G401 (cell line): ENCODE measurements around the gene CALHM2. TPM values are rescaled to one million over a fixed set of nuclear protein-coding genes. Genes with fewer than 3 reads are reported as not detected.

ENCODE experiments used
- DNase-seq: peaks from one replicate; pipeline ENCODE4 v3.0.0-alpha.2; 2015; ENCODE audit warnings: low spot score
- in situ Hi-C: cut with HindIII; loops from 2 replicates; pipeline ENCODE4 v1.10.0; 2016; ENCODE audit warnings: low sequenced_read_pairs, mixed read lengths
- total RNA-seq: library from RNA; depleted of rRNA; stranded (reverse); fragments of >200 nt; shearing (Covaris generic); gene quantifications from 2 replicates; pipeline ENCODE4 v1.2.3, GENCODE V29; 2014

Gene CALHM2
- total RNA-seq, 1 experiment from 2014 or later = 0.68 TPM

DNA sequence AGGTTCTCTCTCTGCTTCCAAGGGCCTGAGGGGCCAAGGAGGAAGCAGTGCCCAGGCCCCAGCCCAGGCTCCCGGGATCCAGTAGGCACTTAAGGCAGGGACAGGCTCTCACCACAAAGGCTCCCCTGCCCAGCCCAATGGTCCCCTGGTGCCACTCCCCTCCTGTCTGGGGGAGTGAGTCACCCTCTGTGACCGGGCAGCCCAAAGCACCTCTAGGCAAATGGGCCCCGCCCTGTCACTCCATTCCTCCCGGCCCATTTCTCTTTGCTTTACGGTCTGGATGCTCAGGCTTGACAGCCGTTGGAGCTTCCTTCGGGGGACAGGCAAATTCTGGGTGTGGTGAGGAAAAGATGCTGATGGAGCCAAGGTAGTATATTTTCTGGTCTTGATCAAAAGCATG is 27.0 kb upstream of the CALHM2 start, which contains the start of gene CALHM3:
Gene CALHM3, minus strand, starts transcription at position 106 of the 400 bp plus-strand sequence. CDS start 208 bp downstream, outside the sequence.
- DNase-seq = no peak

DNA sequence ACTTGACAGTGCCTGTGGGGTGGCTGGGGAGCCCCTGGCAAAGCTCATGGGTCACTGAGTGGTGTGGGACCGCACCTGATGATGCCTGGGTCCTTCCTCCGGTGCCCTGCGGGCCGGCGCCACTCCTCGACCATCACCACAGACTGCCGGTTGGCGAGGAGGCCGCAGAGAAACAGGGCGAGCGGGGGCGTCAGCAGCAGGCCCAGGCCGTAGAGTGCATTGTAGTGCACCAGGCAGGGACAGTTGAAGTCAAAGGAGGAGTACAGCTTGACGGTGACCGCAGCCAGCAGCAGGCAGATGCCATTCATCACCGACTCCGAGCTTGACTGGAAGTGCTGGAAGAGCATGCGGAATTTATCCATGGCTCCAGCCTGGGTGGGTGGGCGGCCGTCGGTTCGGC is 26.5 kb upstream of the CALHM2 start:
- no peak for DNase-seq
- in situ Hi-C loops = no loop called here

More for the DNA sequence above, 27.0 kb upstream of the CALHM2 start, which contains the start of gene CALHM3:
- in situ Hi-C loops = no loop called here

DNA sequence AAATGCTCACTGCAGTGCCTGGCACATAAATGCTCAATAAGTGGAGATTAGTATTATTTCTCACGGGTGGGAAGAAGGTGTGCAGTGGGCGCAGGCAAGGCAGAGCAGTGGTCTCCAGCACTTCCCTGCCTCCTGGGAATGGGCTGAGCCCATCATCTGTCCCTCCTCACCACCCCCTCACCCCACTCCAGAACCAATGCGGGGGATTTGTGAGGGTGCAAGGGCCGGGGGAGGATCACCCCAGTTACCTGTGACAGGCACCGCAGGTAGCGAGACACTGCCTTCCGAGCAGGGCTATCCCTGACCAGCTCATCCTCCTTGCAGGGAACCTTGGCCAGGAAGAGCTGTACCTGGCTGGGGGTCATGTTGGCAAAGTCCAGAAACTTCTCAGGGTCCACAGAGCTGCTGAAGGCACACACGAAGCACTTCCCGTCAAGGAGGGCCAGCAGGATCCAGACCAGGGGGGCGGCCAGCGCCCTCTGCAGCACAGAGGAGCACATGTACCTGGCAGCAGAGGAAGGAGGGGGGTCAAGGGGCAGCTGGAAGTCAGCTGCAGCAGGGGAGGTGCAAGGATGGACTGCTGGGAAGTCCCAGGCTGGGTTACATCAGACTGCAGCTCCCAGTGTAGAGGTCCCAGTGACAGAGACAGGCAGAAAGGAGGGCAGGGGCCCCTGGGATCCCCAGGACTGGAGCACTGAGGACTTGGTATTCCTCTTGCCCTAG is 24.0 kb upstream of the CALHM2 start:
- in situ Hi-C loops = no loop called here
- no peak for DNase-seq

DNA sequence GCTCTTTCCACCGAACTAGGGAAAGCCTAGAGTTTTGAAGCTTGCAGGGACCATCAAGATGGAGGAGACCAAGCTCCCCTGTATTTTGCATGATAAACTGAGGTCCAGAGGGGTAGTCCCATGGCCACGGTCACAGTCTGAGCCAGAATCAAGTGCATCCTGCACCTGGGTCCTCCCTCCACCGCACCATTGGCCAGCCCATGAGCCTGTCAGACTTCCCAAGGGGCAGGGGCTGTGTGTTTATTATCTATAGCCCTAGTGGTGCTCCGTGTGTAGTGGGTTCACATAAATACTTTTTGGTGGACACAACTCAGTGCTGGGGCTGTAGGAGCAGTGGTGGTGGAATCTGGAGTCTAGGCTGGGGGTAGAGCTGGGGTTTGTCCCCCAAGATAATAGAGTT is 23.3 kb upstream of the CALHM2 start:
- in situ Hi-C loops = no loop called here
- no peak for DNase-seq

DNA sequence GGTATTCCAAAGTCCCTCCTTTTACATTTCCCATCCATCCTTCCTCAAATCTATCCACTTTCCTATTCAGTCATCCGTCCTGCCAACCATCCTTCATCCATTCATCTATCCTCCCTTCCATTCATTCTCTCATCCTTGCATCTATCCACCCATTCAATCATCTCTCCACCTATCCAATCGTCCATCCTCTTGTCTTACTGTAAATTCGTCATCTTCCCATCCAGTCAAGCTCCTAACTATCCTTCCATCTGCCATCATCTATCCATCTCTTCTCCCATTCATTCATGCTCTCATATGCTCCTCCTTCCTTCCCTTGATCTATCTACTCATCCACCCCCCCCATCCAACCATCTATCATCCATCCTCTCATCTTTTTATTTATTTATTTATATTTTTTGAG is 21.9 kb upstream of the CALHM2 start:
- DNase-seq = no peak
- in situ Hi-C loops = no loop called here

DNA sequence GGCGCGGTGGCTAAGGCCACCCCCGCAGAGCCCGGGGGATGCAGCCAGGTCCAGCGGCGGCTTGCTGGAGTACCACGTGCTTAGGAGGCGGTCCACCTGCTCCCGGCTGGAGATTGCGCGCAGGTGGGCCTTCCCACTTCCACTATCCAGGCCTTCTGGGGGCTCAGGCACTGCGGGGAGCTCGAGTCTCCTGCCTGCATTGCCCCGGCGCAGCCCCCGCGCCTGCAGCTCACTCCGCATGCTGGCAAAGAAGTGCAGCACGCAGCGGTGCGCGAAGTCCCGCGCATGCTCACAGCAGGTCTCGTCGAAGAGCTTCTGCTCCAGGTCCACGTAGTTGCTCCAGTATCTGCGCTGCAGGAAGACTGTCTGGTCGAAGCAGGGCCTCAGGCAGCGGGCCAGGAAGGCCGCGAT is 21.1 kb upstream of the CALHM2 start:
- DNase-seq = peak; percentile 34
- in situ Hi-C loops = no loop called here

DNA sequence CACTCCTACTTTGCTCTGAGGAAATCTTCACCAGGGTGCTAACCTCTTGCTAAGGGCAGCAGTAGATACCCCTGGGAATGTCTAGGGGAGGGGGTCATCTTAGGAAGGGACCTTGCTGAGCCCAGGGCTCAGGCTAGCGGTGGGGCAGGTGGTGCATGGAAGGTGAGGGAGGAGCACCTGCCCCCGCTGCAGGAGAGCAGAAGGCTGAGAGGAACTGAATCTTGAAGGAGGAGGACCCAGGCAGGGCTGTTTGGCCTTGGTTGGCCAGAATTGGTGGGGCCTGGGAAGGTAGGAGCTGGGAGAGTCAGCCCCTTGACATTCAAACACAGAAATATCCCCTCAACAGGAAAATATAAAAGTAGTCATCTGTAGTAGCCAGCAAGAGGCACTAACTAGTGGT is 19.8 kb upstream of the CALHM2 start:
- in situ Hi-C loops = no loop called here
- DNase-seq = no peak

DNA sequence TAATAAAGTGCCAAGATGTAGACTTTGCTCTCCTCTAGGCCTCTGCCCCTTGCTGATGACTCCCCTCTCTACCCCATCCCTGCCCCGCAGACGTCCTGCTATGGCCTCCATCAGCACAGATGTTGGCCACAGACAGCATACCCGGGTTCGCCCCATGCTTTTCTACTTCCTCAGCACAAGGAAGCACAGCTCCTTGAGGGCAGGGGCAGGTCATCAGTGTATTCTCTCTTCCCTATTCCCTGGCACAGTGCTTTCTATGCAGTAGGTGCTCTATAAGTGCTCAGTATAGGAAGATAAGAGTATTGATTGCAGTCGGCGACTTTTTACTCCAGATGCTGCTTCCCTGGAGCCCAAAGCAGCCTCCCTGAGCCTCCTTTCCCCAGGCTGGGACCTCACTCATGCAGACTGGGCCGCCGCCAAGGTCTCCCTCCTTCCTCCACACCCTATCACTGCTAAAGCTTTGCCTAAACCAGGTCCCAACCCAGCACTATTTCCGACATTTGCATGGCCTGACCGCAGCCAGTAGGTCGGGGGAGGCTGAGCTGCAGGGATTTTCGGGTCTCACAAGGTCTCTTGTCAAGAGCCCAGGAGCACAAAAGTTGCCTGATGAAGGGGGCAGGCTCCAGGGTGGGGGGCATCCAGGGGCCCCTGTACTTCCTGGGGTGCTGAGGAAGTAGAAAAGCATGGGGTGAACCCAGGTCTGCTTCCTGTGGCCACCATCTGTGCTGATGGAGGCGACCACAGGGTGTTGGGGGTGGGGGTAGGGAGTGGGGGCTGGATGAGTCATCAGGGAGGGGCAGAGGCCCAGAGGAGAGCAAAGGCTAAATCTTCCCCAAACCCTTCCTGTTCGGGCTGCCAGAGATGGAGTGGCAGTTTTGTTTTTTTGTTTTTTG is 18.8 kb upstream of the CALHM2 start:
- DNase-seq = no peak
- in situ Hi-C loops = no loop called here

DNA sequence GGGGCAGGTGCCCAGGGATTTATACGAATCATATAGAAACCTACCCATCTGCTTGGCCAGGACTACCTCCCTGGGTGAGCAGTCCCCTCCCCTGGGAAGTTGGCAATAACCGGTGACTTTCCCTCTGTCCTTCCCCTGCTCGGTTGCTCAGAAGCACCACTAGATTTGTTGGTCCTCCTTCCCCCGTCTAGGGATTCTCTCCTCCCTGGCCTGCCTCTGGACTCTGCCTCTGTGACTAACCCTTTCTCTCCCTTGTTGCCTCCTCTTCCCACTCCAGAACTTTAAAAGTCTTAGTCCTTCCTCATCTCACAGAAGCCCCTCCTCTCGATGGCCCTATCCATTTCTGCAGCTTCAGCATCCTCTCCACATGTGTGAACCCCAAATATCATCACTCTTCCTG is 17.0 kb upstream of the CALHM2 start:
- in situ Hi-C loops = no loop called here
- no peak for DNase-seq

DNA sequence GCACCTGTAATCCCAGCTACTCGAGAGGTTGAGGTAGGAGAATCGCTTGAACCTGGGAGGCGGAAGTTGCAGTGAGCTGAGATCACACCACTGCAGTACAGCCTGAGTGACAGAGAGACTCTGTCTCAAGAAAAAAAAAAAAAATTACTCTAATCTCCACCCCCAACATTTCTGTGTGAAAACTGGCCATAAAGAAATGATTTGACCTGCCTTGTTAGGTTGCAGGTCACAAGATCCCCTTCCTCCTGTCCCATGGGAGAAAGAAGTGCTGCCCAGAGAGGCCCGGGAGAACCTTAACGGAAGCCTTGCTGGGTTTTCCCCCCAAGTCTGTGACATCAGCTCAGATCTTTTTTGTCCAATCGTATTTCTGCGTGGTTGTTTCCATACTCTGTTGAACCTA is 15.2 kb upstream of the CALHM2 start:
- no peak for DNase-seq
- in situ Hi-C loops = no loop called here

DNA sequence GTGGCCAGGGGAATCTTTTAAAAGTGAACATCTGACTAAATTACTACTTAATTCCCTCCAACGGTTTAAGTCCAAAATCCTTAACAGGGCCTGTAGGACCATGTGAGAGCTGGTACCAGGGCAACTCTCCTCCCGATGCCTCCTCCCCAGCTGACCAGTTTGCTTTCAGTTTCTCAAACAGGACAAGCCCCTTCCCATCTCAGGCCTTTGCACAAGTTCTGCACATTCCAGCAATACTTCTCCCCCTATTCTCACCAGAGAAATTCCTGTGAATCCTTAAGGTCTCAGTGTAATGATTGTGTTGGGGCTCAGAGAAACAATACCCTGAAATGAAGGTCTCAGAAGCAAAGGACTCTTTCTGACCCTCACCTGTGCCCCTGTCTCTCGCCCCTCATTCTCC is 14.6 kb upstream of the CALHM2 start:
- in situ Hi-C loops = no loop called here
- DNase-seq = no peak

DNA sequence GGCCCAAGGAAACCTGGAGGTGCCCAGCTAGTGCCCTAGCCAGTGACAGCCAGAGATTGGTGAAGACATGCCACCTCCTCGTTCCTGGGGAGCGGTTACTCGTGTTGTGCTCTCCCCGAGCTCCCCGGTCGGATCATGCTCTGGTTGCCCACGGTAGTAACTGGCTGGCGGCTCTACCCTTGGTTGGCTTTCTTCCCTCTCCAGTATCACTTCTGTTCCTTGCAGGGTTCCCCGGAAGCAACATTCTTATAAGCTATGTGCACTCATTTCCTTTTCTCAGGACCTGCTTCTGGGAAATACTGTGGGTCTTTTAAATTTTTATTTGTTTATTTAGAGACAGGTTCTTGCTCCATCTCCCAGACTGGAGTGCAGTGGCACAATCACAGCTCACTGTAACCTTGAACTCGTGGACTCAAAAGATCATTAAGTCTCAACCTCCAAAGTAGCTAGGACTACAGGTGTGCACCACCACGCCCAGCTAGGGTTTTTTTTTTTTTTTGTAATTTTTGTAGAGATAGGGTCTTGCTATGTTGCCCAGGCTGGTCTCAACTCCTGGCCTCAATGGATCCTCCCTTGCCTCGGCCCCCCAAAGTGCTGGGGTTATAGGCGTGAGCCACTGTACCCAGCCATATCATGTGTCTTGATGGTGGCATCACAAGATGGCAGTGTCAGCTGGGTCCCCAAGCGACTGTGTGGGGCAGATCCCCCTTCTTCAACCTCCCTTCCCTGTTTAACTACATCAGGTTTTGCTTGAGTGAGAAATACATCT is 13.4 kb upstream of the CALHM2 start:
- DNase-seq = no peak
- in situ Hi-C loops = no loop called here

DNA sequence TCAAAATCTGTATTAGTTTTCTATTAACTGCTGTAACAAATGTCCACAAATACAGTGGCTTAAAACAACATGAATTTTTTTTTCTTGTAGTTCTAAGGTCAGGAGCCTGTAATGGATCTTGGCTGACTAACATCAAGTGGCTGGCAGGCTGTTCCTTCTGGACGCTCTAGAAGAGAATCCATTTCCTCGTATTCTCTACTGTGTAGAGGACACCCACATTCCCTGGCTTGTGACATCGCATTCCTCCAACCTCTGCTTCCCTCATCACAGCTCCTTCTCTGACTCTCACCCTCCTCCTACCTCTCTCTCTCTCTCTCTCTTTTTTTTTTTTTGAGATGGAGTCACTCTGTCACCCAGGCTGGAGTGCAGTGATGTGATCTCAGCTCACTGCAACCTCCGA is 11.3 kb upstream of the CALHM2 start:
- no peak for DNase-seq
- in situ Hi-C loops = no loop called here

DNA sequence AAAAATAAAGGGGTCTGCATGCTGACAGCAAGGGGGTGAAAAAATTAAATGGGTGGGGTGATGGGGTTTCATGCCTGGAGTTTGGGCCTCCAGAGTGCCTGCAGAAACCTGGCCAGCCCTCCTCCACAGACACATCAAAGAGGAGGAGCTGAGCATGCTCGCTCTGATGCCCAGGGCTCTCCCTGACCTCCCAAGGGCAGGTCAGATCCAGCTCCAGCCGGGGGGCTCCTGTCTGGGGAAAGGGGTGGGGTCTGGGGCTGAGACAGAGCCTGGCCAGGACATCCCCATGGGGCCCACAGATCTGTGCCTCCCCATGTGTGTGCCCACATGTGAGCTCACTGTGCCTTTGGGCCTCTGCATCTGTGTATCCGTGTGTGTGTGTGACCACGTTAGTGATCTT is 7.4 kb upstream of the CALHM2 start:
- in situ Hi-C loops = no loop called here
- DNase-seq = no peak

DNA sequence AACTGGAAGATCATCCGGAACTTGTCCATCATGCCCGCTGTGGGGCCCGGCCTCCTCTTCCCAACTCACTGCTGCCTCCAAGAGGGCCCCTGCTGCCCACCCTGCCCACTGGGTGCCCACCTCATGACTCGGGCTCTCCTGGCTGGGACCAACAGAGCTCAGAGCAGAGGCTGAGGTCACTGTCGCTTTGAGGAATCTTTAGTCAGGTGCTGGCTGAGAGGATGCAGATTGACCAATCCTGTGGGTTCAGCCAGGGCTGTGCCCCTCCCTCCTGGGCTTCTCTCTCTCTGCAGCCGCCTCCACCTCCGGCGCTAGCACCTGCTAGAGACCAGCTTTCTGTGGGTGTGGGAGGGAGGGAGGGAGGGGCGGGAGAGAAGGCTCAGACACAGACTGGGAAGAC is 6.5 kb upstream of the CALHM2 start, which contains the start of gene CALHM1:
Gene CALHM1, minus strand, starts transcription at position 181 of the 400 bp plus-strand sequence. Its CDS starts 149 bp downstream, at position 32.
- in situ Hi-C loops = no loop called here

DNA sequence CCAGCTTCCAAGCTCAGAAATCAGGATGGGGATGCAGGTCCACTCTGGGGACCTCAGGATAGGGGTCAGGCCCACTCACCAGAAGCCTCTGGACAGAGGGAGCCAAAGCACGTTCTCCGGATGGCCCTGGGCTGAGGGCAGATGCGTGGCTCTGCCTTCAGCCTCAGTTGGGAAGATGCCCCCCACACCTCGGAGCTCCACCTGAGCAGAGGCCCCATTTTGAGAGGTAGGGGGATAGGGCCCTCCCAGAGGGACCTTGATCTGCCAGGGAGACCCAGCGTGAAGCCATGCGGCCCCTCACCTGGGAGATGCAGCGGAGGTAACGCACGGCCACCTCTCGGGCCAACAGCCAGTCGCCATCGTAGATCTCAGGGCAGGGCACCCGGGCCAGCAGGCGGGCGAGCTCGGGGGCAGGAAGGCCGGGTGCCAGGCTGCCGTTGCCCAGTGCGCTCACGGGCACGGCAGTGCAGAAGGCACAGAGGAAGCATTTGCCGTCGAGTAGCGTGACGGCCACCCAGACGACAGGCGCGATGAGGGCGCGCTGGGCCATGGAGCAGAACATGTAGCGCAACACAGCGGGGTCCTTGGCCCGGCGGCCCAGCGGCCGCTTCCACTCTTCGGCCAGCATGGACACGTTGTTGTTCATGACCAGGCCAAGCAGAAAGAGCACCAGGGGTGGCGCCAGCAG is 5.9 kb upstream of the CALHM2 start:
- in situ Hi-C loops = no loop called here
- no peak for DNase-seq

More for the DNA sequence above, 6.5 kb upstream of the CALHM2 start, which contains the start of gene CALHM1:
- DNase-seq = peak; percentile 84

DNA sequence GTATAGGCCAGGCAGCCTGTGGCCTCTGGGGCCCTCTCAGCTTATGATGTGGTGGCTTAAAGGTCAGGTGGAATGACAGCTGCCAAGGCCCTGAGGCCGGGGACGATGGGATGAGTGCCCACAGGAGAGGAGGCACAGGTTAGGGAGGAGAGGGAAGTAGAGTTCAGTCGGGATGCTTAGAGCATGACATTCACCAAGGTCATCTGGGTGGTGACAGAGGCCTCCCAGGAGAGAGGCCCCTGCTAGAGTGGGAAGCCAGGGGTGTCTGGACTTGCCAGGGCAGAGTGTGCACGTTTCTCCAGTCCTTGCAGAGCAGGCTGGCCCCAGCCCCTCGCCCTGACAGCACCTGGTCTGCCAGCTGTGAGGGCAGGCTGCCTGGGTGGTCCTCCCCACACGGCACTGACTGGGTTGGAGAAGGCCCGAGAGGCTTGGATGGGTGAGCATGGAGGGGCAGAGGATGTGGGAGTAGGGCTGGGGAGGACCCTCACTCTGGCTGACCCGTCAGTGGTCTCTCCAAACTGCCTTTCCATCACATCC is 5.1 kb upstream of the CALHM2 start:
- in situ Hi-C loops = no loop called here
- no peak for DNase-seq

DNA sequence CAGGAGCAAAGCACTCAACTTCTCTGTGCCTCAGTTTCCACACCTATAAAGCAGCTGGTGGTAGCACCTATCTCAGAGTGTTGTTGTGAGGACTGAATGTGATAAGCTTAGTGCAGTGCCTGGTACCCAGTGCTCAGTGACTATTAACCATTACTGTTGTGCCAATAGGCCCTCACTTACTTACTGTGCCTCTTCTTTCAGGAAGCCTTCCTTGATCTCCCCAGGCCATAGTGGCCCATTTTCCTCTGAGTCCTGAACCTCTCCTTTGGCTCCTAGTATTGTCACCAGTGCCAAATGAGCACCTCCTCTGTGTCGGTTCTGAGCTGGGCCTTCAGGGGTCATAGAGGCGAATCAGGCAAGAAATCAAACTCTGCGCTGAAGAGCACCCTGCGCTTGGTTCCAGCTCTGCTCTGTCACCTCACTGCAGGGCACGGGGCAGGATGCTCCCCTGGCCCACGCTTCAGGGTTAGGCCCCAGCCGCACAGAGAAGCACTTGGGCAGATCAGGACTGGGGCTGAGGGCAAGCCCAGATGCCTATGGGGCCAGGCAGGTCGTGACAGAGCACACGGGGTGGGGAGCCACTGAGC is 4.0 kb upstream of the CALHM2 start:
- in situ Hi-C loops = no loop called here
- no peak for DNase-seq
